Upper lobe of left lung (tissue), 6 donors: ENCODE measurements around the gene IGF2BP1. TPM values are rescaled to one million over a fixed set of nuclear protein-coding genes. Genes with fewer than 3 reads are reported as not detected.

ENCODE experiments used
- ATAC-seq, 2 donors: fragments of 200-7000 bp; cut with Tn5 transposase; one replicate each; pipeline ENCODE4 v1.9.1; 2022; ENCODE audit warnings: mild to moderate bottlenecking in 2 of 2, moderate library complexity in 2 of 2; ENCODE audit not compliant: low FRiP score in 2 of 2
- DNase-seq, 2 donors: peaks; one replicate each; pipeline ENCODE4 v3.0.0-alpha.2; 2019 to 2020
- H3K27ac ChIP-seq, 4 donors: fragments of 200-600 bp; sonication (generic); one replicate each; pipeline ENCODE4 v1.5.1; 2016 to 2019
- H3K27me3 ChIP-seq, 4 donors: fragments of 200-600 bp; sonication (generic); one replicate each; pipeline ENCODE4 v1.5.1; 2017 to 2019
- H3K36me3 ChIP-seq, 4 donors: fragments of 200-600 bp; sonication (generic); one replicate each; pipeline ENCODE4 v1.5.1; 2016 to 2019
- H3K4me1 ChIP-seq, 4 donors: fragments of 200-600 bp; sonication (generic); one replicate each; pipeline ENCODE4 v1.5.1; 2018 to 2019
- H3K4me3 ChIP-seq, 4 donors: fragments of 200-600 bp; sonication (generic); one replicate each; pipeline ENCODE4 v1.5.1; 2017 to 2019; ENCODE audit warnings: mild to moderate bottlenecking in 2 of 4, moderate library complexity in 1 of 4
- H3K9me3 ChIP-seq, 4 donors: fragments of 200-600 bp; sonication (generic); one replicate each; pipeline ENCODE4 v1.5.1; 2018 to 2019
- CTCF ChIP-seq, 6 experiments: fragments of 450-650 bp in 4 of 6; fragments of 200-600 bp in 2 of 6; sonication (generic) in 2 of 6; IDR thresholded peaks; one replicate each; pipeline ENCODE4 v1.5.1; 2016 to 2019; ENCODE audit warnings: antibody characterized with exemption in 6 of 6
- EP300 ChIP-seq, 4 donors: sonication (generic); formaldehyde crosslinking; IDR thresholded peaks; one replicate each; pipeline ENCODE4 v1.5.1; 2017; ENCODE audit warnings: antibody characterized with exemption in 4 of 4, control low read depth in 2 of 4
- POLR2A ChIP-seq, 4 donors: fragments of 450-650 bp; IDR thresholded peaks; one replicate each; pipeline ENCODE4 v1.5.1; 2016 to 2017; ENCODE audit warnings: antibody characterized with exemption in 4 of 4, mild to moderate bottlenecking in 2 of 4
- POLR2AphosphoS5 ChIP-seq, 2 donors: sonication (generic); formaldehyde crosslinking; IDR thresholded peaks; one replicate each; pipeline ENCODE4 v1.5.1; 2017; ENCODE audit warnings: antibody characterized with exemption in 2 of 2
- WGBS, 2 donors: methylation state at CpG; one replicate each; pipeline ENCODE4 v1.1.5; 2017 to 2018; 5-methylcytosine and 5-hydroxymethylcytosine counted together
- total RNA-seq, 6 donors: library from RNA; depleted of rRNA in 4 of 6; stranded (reverse); fragments of >200 nt in 4 of 6; gene quantifications; one replicate each; pipeline versions ENCODE4 v1.1.0 to v1.2.1, GENCODE V29; 2016 to 2021
- donor health status: DM: no; HTN: no; CAD: no; lungs with moderate emphysema.
- donor health status: DM: no; HTN: yes; CAD: no; lungs with severe emphysema.

IGF2BP1 gene
- total RNA-seq, 6 donors from 2014 or later: 1.3 to 1.4 TPM; not detected in 4

- Histone ChIP-seq H3K27ac (no peak overlapping the region), H3K4me1 (no peaks in the 10 kb centered on the region), H3K27me3 (no peaks in the 10 kb centered on the region), H3K4me3 (no peak overlapping the region), H3K36me3 (no peaks in the 10 kb centered on the region), H3K9me3 (no peaks in the 10 kb centered on the region)
- ATAC-seq (no peak), DNase-seq (no peak)
- WGBS, 2 donors: 89 to 92% methylated on average over 6 of the region's 6 CpGs
- no peak for TF ChIP-seq POLR2AphosphoS5 (IDR thresholded peaks at IDR 0.05)
- TF ChIP-seq POLR2A (IDR thresholded peaks at IDR 0.05): no peak
- no peak for TF ChIP-seq EP300 (IDR thresholded peaks at IDR 0.05)
- no peak for TF ChIP-seq CTCF (IDR thresholded peaks at IDR 0.05)
Measured at GRCh38 chr17:49054342-49055092, 57.3 kb downstream of the IGF2BP1 start.

GRCh38 chr17:49055181-49055927 is 58.2 kb downstream of the IGF2BP1 start:
- Histone ChIP-seq H3K4me1 (no peaks in the 10 kb centered on the region), H3K27ac (no peak overlapping the region), H3K36me3 (no peaks in the 10 kb centered on the region), H3K4me3 (no peak overlapping the region), H3K27me3 (no peaks in the 10 kb centered on the region), H3K9me3 (no peaks in the 10 kb centered on the region)
- DNase-seq (no peak), ATAC-seq (no peak)
- WGBS, 2 donors: 73 to 78% methylated on average over 7 of the region's 7 CpGs
- TF ChIP-seq EP300 (IDR thresholded peaks at IDR 0.05) (no peak), CTCF (IDR thresholded peaks at IDR 0.05) (no peak), POLR2A (IDR thresholded peaks at IDR 0.05) (no peak), POLR2AphosphoS5 (IDR thresholded peaks at IDR 0.05) (no peak)

GRCh38 chr17:49061524-49061943 is 64.3 kb downstream of the IGF2BP1 start:
- Histone ChIP-seq H3K27ac (no peak overlapping the region), H3K9me3 (no peaks in the 10 kb centered on the region), H3K4me1 (no peaks in the 10 kb centered on the region), H3K4me3 (no peak overlapping the region), H3K27me3 (no peaks in the 10 kb centered on the region), H3K36me3 (no peaks in the 10 kb centered on the region)
- ATAC-seq (no peak), DNase-seq (no peak)
- 58 to 61% methylated on average over 7 of the region's 7 CpGs for WGBS, 2 donors
- TF ChIP-seq EP300 (IDR thresholded peaks at IDR 0.05) (no peak), CTCF (IDR thresholded peaks at IDR 0.05) (no peak), POLR2AphosphoS5 (IDR thresholded peaks at IDR 0.05) (no peak), POLR2A (IDR thresholded peaks at IDR 0.05) (no peak)

DNA sequence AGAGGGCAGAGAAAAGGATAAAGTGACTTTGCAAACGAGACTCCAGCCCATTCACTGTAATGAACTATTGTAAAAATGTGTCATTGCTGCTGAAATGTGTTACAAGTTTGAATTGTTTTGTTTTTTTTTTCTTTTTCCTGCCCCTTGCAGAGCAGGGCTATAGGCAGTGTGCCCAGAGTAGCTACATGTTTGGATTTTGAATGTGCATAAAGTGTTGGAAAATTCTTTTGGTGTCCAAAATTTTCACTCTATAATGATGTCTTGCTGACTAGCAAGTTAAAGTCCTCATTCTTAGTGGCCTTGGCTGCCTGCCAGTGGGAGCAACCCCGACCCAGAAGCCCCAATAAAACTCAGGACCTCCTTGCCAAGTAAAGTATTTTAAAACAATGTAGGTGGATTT is 66.5 kb downstream of the IGF2BP1 start:
- no peak for DNase-seq
- 23 to 38% methylated on average over 2 of the region's 2 CpGs for WGBS, 2 donors
- no peaks in the 10 kb centered on the region for H3K36me3 ChIP-seq
- no peak overlapping the region for H3K27ac ChIP-seq
- TF ChIP-seq EP300 (IDR thresholded peaks at IDR 0.05) (no peak), POLR2AphosphoS5 (IDR thresholded peaks at IDR 0.05) (no peak), CTCF (IDR thresholded peaks at IDR 0.05) (no peak), POLR2A (IDR thresholded peaks at IDR 0.05) (no peak)
- H3K4me1 ChIP-seq: no peaks in the 10 kb centered on the region
- no peaks in the 10 kb centered on the region for H3K27me3 ChIP-seq
- H3K9me3 ChIP-seq: no peaks in the 10 kb centered on the region
- H3K4me3 ChIP-seq: no peak overlapping the region
- ATAC-seq: no peak
